HL-60/S4 (cell line): ENCODE data around the gene GALK1.
"Not testable (repeated sequence)": the region's sequence is repeated elsewhere in the genome, so short reads cannot be mapped to it uniquely, and the experiment has no call there.

Source experiments
- in situ Hi-C: fragments of 300-500 bp; cut with MboI; formaldehyde crosslinking; loops from 2 replicates; pipeline ENCODE4 v1.14.3; 2022; ENCODE audit warnings: low sequenced_read_pairs

Gene GALK1

GRCh38 chr17:75764711-75765421, at the start of gene GALK1:
Gene GALK1 (minus strand): TSS chr17:75765192. CDS start chr17:75765136, 56 bp downstream.
- in situ Hi-C loops: loop anchor here (25.0 kb wide), 1 partner anchor 247 kb away; the partner anchor contains the start of gene CDK3

GRCh38 chr17:75814021-75814395, 49.0 kb upstream of the GALK1 start:
- in situ Hi-C loops: no loop called here

GRCh38 chr17:75813081-75814020, 48.4 kb upstream of the GALK1 start:
- in situ Hi-C loops: no loop called here

- in situ Hi-C loops: no loop called here
Measured at GRCh38 chr17:75812096-75813013, 47.4 kb upstream of the GALK1 start.

- in situ Hi-C loops: no loop called here
Measured at GRCh38 chr17:75811174-75811573, 46.2 kb upstream of the GALK1 start.

- in situ Hi-C loops: not testable (repeated sequence)
Measured at GRCh38 chr17:75810756-75811155, 45.8 kb upstream of the GALK1 start.

- in situ Hi-C loops: no loop called here
Measured at GRCh38 chr17:75810216-75810615, 45.2 kb upstream of the GALK1 start.

GRCh38 chr17:75809631-75810111, 44.7 kb upstream of the GALK1 start:
- in situ Hi-C loops: no loop called here

- in situ Hi-C loops: no loop called here
Measured at GRCh38 chr17:75808905-75809621, 44.1 kb upstream of the GALK1 start.

- in situ Hi-C loops: no loop called here
Measured at GRCh38 chr17:75808549-75808904, 43.5 kb upstream of the GALK1 start.

- in situ Hi-C loops: no loop called here
Measured at GRCh38 chr17:75807861-75808260, 42.9 kb upstream of the GALK1 start.

GRCh38 chr17:75806822-75807500, 42.0 kb upstream of the GALK1 start:
- in situ Hi-C loops: no loop called here

- in situ Hi-C loops: no loop called here
Measured at GRCh38 chr17:75803883-75804282, 38.9 kb upstream of the GALK1 start.

GRCh38 chr17:75799402-75799801, 34.4 kb upstream of the GALK1 start:
- in situ Hi-C loops: no loop called here

- in situ Hi-C loops: no loop called here
Measured at GRCh38 chr17:75795820-75796607, 31.0 kb upstream of the GALK1 start.

- in situ Hi-C loops: no loop called here
Measured at GRCh38 chr17:75793460-75793859, 28.5 kb upstream of the GALK1 start.

- in situ Hi-C loops: no loop called here
Measured at GRCh38 chr17:75791254-75791653, 26.3 kb upstream of the GALK1 start.

GRCh38 chr17:75785016-75785890, 20.3 kb upstream of the GALK1 start:
- in situ Hi-C loops: no loop called here
